Gastroesophageal sphincter (tissue), 4 donors: Measurements from ENCODE around the gene ZNF582. TPM values are rescaled to one million over a fixed set of nuclear protein-coding genes. Genes with fewer than 3 reads are reported as not detected.

ENCODE experiments used
- ATAC-seq: fragments of 150-250 bp; one replicate; pipeline ENCODE4 v1.9.1; 2016; ENCODE audit warnings: mild to moderate bottlenecking, moderate library complexity
- H3K27ac ChIP-seq, 4 donors: fragments of 200-600 bp; sonication (generic) in 3 of 4; 1 replicate in 3 of 4; 2 replicates in 1 of 4; pipeline ENCODE4 v1.5.1; 2016 to 2019
- H3K27me3 ChIP-seq: fragments of 200-600 bp; sonication (generic); one replicate; pipeline ENCODE4 v1.5.1; 2019
- H3K36me3 ChIP-seq, 2 donors: fragments of 200-600 bp; sonication (generic); one replicate each; pipeline ENCODE4 v1.5.1; 2019; ENCODE audit warnings: control low read depth in 1 of 2
- H3K4me1 ChIP-seq, 3 donors: fragments of 200-600 bp; sonication (generic); 1 replicate in 2 of 3; 2 replicates in 1 of 3; pipeline ENCODE4 v1.5.1; 2016 to 2019; ENCODE audit warnings: control low read depth in 2 of 3
- H3K4me3 ChIP-seq, 2 donors: fragments of 200-600 bp; sonication (generic); one replicate each; pipeline ENCODE4 v1.5.1; 2019; ENCODE audit warnings: mild to moderate bottlenecking in 1 of 2, moderate library complexity in 1 of 2
- H3K9me3 ChIP-seq, 3 donors: fragments of 200-600 bp; sonication (generic); one replicate each; pipeline ENCODE4 v1.5.1; 2017 to 2019; ENCODE audit warnings: control low read depth in 2 of 3
- CTCF ChIP-seq, 4 experiments: fragments of 200-600 bp in 2 of 4; fragments of 450-650 bp in 2 of 4; sonication (generic) in 1 of 4; IDR thresholded peaks; one replicate each; pipeline ENCODE4 v1.5.1; 2017 to 2019; ENCODE audit warnings: antibody characterized with exemption in 4 of 4, mild to moderate bottlenecking in 2 of 4, moderate library complexity in 2 of 4
- EP300 ChIP-seq: sonication (generic); formaldehyde crosslinking; IDR thresholded peaks from one replicate; pipeline ENCODE4 v1.6.1; 2017; ENCODE audit warnings: antibody characterized with exemption, mild to moderate bottlenecking
- POLR2A ChIP-seq, 2 donors: fragments of 450-650 bp; IDR thresholded peaks; one replicate each; pipeline ENCODE4 v1.6.1; 2017; ENCODE audit warnings: antibody characterized with exemption in 2 of 2, mild to moderate bottlenecking in 2 of 2, moderate library complexity in 1 of 2
- POLR2AphosphoS5 ChIP-seq: sonication (generic); formaldehyde crosslinking; IDR thresholded peaks from one replicate; pipeline ENCODE4 v1.6.1; 2017; ENCODE audit warnings: antibody characterized with exemption
- WGBS, 2 donors: methylation state at CpG; one replicate each; pipeline ENCODE4 v1.1.5; 2018; ENCODE audit warnings: low coverage in 1 of 2; 5-methylcytosine and 5-hydroxymethylcytosine counted together
- total RNA-seq, 4 donors: library from RNA; depleted of rRNA; stranded (reverse); fragments of >200 nt; gene quantifications; one replicate each; pipeline ENCODE4 v1.1.0, GENCODE V29; 2016

ZNF582 gene
- 1 to 10 TPM; 3.5 to 5.7 (median 5.0) TPM for total RNA-seq

- 6 to 8% methylated on average over 12 to 14 of the region's 73 CpGs for WGBS, 2 donors
Observed at GRCh38 chr19:56393119-56394012, at the start of gene ZNF582. Gene ZNF582, minus strand, starts transcription at chr19:56393534. Its CDS starts 1,782 bp downstream, at chr19:56391752.

DNA sequence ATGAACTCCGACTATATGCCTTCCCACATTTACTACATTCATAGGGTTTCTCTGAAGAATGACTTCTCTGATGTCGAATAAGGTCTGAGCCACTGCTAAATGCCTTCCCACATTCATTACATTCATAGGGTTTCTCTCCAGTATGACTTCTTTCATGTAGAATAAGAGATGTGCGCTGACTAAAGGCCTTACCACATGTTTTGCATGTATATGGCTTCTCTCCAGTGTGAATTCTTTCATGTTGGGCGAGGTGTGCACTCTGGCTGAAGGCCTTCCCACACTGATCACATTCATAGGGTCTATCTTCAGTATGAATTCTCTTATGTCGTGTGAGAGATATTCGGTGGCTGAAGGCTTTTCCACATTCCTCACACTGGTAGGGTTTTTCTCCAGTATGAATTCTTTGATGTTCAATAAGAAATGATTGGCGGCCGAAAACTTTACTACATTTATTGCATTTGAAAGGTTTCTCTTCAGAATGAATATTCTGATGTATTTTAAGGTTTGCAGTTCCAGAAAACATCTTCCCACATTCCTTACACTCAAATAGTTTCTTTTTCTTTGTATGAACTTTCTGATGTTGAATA is 48.0 kb upstream of the ZNF582 start:
- no peak overlapping the region for H3K27ac ChIP-seq
- TF ChIP-seq POLR2A (IDR thresholded peaks at IDR 0.05) (no peak), POLR2AphosphoS5 (no peak), CTCF (IDR thresholded peaks at IDR 0.05) (no peak), EP300 (no peak)
- peaks cover 0 to 45% of the 10 kb centered on the region in 2 donors for H3K36me3 ChIP-seq
- no peaks in the 10 kb centered on the region for H3K4me1 ChIP-seq
- no peak for ATAC-seq
- H3K9me3 ChIP-seq, result peaks cover 8 to 89% (median 11%) of the 10 kb centered on the region in 3 donors
- no peak overlapping the region for H3K4me3 ChIP-seq
- 93 to 96% methylated on average over 7 to 8 of the region's 8 CpGs for WGBS, 2 donors
- H3K27me3 ChIP-seq, result no peaks in the 10 kb centered on the region

More at GRCh38 chr19:56393119-56394012, at the start of gene ZNF582:
- Histone ChIP-seq H3K27ac (peak within 1 kb of the TSS; percentile 72 to 96 (median 92)), H3K9me3 (peaks cover 0 to 3% (median 0%) of the 10 kb centered on the region in 3 donors), H3K27me3 (no peaks in the 10 kb centered on the region), H3K36me3 (peaks cover 0 to 55% of the 10 kb centered on the region in 2 donors), H3K4me1 (peaks cover 0 to 12% (median 0%) of the 10 kb centered on the region in 3 donors), H3K4me3 (peak within 1 kb of the TSS; percentile 69 to 84)
- peak; percentile 100 for ATAC-seq
- TF ChIP-seq POLR2AphosphoS5 (peak; percentile 66), EP300 (no peak), CTCF (IDR thresholded peaks at IDR 0.05) (peak; percentile 59 to 80 (median 64)), POLR2A (IDR thresholded peaks at IDR 0.05) (peak; percentile 48 to 54)

DNA sequence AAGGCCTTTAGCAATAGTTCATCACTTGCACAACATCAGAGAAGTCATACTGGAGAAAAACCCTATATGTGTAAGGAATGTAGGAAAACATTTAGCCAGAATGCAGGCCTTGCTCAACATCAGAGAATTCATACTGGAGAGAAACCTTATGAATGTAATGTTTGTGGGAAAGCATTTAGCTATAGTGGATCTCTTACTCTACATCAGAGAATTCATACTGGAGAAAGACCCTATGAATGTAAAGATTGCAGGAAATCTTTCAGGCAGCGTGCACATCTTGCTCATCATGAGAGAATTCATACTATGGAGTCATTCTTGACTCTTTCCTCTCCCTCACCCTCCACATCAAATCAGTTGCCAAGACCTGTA is 30.6 kb upstream of the ZNF582 start:
- H3K36me3 ChIP-seq, result peaks cover 5 to 54% of the 10 kb centered on the region in 2 donors
- no peak overlapping the region for H3K27ac ChIP-seq
- ATAC-seq, result no peak
- H3K27me3 ChIP-seq, result no peaks in the 10 kb centered on the region
- peaks cover 21 to 100% (median 29%) of the 10 kb centered on the region in 3 donors for H3K9me3 ChIP-seq
- no peak overlapping the region for H3K4me3 ChIP-seq
- no peak for TF ChIP-seq EP300
- H3K4me1 ChIP-seq, result no peaks in the 10 kb centered on the region
- WGBS, 2 donors, result 92 to 100% methylated on average over 1 of the region's 1 CpG

DNA sequence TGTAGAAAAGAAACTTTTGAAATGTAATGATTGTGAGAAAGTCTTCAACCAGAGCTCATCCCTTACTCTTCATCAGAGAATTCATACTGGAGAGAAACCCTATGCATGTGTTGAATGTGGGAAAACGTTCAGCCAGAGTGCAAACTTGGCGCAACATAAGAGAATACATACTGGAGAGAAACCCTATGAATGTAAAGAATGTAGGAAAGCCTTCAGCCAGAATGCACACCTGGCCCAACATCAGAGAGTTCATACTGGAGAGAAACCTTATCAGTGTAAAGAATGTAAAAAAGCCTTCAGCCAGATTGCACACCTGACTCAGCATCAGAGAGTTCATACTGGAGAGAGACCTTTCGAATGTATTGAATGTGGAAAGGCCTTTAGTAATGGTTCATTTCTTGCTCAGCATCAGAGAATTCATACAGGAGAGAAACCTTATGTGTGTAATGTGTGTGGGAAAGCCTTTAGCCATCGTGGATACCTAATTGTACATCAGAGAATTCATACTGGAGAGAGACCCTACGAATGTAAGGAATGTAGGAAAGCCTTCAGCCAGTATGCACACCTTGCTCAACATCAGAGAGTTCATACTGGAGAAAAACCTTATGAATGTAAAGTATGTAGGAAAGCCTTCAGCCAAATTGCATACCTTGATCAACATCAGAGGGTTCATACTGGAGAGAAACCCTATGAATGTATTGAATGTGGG is 30.1 kb upstream of the ZNF582 start:
- peaks cover 21 to 100% (median 27%) of the 10 kb centered on the region in 3 donors for H3K9me3 ChIP-seq
- peaks cover 5 to 60% of the 10 kb centered on the region in 2 donors for H3K36me3 ChIP-seq
- H3K4me1 ChIP-seq, result no peaks in the 10 kb centered on the region
- no peak for TF ChIP-seq POLR2A (IDR thresholded peaks at IDR 0.05)
- TF ChIP-seq CTCF (IDR thresholded peaks at IDR 0.05), result no peak
- no peak for TF ChIP-seq EP300
- no peak for TF ChIP-seq POLR2AphosphoS5
- WGBS, 2 donors, result 89 to 91% methylated on average over 4 to 5 of the region's 5 CpGs
- no peak overlapping the region for H3K27ac ChIP-seq
- no peak for ATAC-seq
- no peaks in the 10 kb centered on the region for H3K27me3 ChIP-seq
- no peak overlapping the region for H3K4me3 ChIP-seq

DNA sequence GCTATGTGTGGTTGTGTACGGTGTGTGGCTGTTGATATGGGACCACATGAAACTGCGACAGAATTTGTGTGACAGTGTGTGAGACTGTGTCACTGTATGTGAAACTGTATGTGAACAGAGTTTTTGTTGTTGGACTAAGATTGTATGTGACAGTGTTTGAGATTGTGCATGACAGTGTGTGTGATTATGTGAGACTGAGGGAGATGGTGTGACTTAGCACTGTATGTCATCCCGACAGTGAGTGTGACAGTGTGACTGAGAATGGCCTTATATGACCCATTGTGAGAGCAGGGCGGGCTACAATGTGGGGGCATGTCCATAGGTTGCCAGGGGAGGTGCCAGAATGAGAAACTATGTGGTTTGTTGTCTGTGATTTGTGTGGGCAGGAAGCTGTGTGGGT is 11.7 kb upstream of the ZNF582 start:
- Histone ChIP-seq H3K27me3 (no peaks in the 10 kb centered on the region), H3K4me1 (peaks cover 0 to 25% (median 6%) of the 10 kb centered on the region in 3 donors), H3K36me3 (peaks cover 3 to 49% of the 10 kb centered on the region in 2 donors), H3K27ac (no peak overlapping the region), H3K4me3 (peak overlapping the region in 1 of 2 donors; percentile 79), H3K9me3 (peaks cover 0 to 55% (median 2%) of the 10 kb centered on the region in 3 donors)
- no peak for ATAC-seq
- WGBS, 2 donors, result 94 to 98% methylated on average over 4 of the region's 4 CpGs
- TF ChIP-seq EP300 (no peak), CTCF (IDR thresholded peaks at IDR 0.05) (no peak), POLR2A (IDR thresholded peaks at IDR 0.05) (no peak), POLR2AphosphoS5 (no peak)
